ENCODE results near the gene ATG7.
"Not testable (repeated sequence)": the region's sequence is repeated elsewhere in the genome, so short reads cannot be mapped to it uniquely, and the experiment has no call there.

The ATG7 gene

DNA sequence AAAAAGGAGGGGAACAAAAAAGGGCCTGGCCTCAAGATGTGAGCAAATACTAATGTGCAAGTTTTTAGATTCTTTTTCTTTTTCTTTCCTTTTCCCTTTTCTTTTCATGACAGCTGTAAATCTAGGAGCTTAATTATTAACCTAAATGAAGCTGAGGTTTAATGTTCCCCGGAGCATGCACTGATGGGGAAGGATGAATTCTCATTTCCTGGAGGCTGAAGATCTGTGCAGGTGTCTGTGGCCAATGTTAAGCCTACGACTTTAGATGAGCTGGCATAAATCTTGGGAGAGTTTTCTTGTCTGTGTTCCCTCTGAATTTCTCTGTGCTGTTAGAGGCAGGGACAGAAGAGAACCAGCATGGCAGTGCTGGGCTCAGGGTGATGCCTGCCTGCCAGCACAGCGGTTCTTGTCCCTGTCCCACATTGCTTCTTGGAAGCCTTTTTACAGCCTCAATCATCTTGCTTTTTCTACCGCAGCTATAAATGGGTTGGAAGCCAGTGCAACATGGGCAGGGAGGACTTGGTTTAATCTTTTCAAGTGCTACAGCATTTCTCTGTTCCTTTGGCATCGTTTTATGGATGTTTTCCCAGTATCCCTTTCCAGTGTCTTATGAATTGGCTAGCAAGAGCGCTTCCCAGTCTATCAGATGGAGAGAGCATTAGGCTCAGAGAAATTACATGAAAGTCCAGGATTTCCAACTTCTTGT, 119.1 kb downstream of the ATG7 start:
- no peak for DNase-seq

DNA sequence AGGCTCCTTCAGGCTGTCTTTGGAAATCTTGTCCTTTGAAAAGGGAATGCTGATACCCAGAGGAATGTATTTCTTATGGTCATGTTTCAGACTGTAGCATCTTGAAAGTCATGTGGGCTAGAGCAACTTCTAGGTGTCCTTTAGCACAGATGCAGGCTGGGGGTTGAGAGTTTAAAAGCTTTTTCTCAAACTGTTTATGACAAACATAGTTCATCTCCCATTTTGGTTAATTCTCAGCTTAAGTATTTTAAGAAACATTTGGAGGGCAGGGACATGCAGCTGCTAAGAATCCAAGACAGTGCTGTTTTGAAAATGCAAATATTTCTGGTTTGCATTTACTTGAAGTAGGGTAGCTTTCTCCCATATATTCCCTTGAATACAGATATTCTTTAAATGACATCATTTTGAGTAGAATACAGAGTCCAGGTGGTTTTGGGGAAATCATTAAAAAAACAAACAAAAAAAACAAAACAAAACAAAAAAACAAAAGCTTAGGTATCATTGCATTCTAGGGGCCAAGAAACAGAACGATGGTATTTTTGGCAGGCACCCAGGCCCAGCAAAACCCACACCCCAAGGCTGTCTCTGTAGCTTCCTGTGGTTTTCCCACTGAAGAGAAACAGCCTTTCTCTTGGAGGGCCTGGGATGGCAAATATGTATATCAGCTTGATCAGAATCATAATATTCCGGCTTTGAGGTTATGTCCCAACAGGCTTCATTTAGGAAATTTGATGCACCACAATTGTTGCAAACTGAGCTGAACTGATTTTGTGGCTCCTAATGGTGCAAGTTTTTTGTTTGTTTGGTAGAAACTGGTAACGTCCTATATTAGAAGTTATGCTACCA, 120.0 kb downstream of the ATG7 start:
- no peak for DNase-seq

DNA sequence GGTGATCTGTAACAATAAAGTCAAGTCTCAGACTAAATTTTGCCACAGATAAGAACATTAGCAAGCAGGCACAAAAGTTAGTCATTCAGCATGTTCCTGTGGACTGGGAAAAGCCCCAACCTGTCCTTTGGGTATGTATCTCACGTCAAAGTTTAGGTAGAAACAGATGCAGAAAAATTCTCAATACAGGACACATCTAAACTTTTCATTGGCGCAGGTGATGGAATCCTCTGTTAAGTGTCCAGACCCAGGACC, 120.6 kb downstream of the ATG7 start:
- no peak for DNase-seq

DNA sequence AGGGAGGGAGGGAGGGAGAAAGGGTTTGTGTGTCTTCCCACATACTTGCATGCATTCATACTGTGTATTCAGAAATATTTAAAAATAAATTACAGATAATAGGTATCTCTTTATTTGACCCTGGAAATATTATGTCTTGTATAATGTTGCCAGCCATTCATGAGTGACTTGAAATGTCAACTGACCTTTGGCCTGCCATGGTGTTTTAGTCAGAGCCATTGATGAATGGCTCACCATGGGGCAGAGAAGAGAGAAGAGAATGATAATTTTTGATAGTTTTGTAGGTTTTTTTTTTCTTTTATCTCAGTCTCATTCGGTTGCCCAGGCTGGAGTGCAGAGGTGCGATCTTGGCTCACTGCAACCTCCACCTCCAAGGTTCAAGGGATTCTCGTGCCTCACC, 121.2 kb downstream of the ATG7 start:
- DNase-seq = no peak

DNA sequence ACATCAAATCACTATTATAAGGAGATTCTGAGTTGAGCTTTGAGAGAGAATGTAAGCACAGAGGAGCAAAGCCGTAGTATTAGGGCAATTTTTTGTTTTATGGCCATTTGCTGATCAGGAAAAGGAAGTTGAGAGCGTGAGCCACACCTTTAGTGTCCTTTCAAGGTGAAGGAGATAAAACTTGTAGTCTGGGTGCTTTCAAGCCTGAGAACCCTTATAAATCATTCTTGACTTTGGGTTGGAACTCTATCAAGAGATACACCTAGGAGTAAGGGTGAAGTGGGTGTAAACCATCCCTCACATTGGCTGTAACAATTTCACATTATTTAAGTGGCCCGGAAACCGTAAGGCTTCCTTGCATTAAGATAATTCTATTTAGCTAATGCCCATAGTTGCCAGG, 122.2 kb downstream of the ATG7 start:
- no peak for DNase-seq

DNA sequence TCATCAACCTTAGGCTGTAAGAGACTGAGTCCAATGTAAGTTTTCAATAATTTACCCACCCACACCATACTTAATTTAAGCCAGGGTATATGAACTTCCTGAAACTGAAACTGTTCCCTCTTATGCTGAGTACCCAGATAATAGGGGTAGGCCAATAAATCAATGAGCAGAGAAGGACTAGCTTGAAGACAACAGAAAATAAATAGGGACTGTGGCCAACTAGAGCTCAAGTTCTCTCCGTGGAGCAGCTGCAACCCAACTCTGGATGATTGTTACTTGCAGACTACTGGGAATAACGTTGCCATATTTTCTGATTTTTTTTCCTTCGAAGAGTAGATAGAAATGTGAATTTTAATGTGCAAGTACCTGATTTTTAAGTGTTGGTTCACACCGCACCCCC, 128.0 kb downstream of the ATG7 start:
- DNase-seq = no peak

DNA sequence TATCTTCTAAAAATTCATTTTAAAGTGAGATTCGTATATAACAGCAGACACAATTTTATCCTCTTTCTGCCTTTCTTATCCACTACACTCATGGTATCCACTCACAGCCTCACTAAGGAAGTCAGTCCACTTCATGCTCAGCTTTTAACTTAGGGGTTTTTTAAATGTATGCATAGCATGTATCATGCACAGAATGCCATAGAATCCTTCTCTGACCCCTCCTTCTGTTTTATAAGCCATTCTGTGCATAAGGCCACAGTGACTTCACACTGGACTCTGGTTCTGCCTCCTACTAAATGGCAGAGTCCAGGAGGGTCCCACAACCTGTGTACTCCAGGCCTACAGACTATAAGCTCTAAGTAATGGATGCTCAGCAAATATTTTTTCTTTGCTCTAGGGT, 129.2 kb downstream of the ATG7 start:
- DNase-seq = no peak

DNA sequence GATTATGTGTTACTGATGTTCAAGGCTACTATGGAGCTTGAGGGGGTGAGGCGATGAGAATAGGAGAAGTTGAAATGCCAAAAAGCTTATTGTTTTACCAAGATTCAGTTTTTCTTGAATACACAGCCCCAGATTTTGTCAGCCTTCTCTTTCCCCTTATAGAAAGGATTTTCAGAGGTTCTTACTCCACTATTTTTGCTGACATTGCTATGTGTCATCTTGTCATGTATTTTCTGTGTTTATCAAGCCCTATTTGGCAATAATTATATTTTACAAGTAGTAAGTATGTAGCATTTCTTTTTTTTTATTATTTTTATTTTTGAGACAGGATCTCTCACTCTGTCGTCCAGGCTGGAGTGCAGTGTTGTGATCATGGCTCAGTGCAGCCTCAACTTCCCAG, 133.1 kb downstream of the ATG7 start:
- no peak for DNase-seq

DNA sequence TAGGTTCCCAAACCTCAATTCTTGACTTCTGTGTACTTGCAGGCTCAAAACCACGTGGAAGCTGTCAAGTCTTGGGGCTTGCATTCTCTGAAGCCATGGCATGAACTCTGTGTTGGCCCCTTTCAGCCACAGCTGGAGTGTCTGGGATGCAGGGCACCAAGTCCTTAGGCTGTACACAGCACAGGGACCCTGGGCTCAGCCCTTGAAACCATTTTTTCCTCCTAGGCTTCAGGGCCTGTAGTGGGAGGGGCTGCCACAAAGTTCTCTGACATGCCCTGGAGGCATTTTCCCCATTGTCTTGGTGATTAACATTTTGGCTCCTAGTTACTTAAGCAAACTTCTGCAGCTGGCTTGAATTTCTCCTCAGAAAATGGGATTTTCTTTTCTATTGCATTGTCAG, 135.4 kb downstream of the ATG7 start:
- DNase-seq = no peak

DNA sequence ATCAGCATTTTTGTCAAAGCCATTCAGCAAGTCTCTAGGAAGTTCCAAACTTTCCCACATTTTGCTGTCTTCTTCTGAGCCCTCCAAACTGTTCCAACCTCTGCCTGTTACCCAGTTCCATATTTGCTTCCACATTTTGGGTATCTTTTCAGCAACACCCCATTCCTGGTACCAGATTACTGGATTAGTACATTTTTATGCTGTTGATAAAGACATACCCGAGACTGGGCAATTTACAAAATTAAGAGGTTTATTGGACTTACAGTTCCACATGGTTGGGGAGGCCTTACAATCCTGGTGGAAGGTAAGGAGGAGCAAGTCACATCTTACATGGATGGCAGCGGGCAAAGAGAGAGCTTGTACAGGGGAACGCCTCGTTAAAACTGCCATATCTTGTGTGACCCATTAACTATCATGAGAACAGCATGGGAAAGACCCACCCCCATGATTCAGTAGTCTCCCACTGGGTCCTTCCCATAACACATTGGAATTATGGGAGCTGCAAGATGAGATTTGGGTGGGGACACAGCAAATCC, 136.2 kb downstream of the ATG7 start:
- not testable (repeated sequence) for DNase-seq

DNA sequence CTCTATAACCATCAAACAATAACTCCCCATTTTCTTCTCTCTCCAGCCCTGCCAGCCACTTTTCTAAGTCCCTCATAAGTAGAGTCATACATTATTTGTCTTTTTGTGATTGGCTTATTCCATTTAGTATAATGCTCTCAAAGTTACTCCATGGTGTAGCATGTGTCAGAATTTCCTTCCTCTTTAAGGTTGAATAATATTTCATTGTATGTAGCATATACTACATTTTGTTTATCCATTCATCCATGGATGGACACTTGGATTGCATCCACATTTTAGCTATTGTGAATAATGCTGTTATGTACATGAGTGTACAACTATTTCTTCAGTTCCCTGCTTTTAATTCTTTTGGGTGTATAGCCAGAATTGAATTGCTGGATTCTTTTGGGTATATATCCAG, 138.4 kb downstream of the ATG7 start:
- no peak for DNase-seq

DNA sequence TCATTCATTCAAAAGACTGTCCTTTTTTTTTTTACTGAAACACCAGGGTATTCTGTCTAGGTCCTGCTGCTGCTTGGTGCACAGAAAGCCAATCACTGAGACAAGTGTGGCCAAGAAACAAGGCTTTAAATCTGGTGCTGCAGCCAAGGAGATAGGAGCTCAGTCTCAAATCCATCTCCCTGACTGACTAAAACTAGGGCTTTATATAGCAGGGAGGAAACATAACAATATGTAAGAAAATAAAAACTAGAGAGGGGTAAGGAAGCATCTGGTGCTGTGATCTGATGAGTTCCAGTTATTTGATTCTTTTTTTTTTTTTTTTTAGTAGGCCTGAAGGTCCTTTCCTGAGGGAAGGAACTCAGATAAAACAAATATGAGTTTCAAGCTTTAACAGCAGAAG, 139.8 kb downstream of the ATG7 start:
- no peak for DNase-seq

DNA sequence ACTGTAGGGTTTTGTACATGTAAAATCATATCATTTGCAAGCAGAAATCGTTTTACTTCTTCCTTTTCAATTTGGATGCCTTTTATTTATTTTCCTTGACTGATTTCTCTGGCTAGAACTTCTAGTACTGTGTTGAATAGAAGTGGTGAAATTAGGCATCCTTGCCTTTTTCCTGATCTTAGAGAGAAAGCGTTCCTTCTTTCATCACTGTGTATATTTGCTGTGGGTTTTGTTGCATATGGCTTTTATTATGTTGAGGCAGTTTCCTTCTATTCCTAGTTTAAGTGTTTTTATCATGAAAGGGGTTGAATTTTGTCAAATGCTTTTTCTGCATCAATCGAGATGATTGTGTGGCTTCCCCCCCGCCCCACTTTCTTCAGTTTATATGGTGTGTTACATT, 140.9 kb downstream of the ATG7 start:
- no peak for DNase-seq

DNA sequence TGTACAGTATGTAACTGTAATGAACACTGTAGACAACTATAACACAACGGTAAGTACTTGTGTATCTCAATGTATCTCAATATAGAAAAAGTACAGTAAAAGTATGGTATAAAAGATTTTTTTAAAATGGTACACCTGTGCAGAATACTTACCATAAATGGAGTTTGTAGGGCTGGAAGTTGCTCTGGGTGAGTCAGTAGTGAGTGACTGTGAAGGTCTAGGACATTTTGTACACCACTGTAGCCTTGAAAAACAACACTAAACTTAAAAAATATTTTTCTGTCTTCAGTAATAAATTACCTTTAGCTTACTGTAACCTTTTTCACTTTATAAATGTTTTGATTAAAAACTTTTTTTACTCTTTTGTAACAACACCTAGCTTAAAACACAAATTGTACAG, 142.9 kb downstream of the ATG7 start:
- no peak for DNase-seq

DNA sequence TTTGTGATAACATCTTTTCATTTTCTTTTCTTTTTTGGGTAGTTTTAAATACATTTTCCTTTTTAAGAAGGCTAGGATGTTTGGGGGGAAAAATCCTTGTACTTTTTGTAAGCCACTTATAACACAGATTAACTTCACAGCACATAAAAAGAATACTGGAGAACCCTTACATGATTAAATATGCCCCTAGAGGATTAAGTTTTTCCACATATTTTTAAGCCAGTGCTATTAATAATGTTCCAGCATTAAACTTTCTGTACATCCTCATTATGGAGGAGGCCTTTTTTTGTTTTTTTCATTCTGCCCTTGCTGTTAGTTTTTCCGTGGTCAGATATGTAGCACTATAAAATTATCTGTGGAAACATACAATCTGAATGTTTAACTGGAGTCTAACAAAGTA, 147.9 kb downstream of the ATG7 start:
- no peak for DNase-seq

DNA sequence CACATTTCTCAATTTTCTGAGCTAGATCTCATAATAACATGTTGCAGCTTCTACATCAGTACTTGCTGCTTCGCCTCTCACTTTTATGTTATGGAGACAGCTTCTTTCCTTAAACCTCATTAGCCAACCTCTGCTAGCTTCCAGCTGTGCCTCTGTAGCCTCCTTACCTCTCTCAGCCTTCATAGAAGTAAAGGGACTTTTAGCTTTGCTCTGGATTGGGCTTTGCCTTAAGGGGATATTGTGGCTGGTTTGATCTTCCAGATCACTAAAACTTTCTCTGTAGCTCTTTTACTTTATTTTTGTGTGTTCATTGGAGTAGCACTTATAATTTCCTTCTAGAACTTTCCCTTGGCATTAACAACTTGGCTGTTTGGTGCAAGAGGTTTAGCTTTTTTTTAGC, 150.1 kb downstream of the ATG7 start:
- DNase-seq = no peak

DNA sequence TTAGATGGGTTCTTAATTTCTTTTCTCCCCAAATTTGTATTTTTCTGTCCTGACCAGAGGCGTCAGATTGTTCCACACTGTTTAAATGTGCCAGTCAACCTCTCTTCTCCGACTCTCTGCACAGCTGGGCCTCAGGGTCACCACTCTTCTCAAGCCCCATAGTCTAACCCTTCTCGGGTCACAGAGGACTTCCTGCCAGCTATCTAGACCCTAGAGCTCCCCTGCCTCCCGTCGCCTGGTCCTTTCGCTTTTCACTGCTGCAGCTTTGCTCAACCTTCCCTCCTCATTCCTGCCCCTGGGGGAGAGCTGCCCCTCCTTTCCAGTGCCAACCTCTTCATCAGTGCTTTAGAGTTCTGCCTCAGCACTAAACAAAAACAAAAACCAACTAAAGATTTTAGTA, 151.7 kb downstream of the ATG7 start:
- no peak for DNase-seq

DNA sequence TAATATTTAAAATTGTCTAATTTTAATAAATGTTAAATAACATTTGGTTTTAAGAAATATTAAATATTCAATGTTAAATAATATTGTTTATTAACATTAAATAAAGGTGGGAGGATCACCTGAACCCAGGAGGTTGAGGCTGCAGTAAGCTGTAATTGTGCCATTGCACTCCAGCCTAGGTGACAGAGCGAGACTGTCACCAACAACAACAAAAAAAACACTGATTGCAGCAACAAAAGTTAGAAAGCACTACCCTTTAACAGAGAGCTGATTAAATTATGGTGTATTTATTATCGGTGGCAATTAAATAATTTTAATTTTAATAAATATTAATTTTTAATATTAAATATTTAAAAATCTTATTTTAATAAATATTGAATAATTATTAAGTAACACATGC, 152.1 kb downstream of the ATG7 start:
- no peak for DNase-seq

DNA sequence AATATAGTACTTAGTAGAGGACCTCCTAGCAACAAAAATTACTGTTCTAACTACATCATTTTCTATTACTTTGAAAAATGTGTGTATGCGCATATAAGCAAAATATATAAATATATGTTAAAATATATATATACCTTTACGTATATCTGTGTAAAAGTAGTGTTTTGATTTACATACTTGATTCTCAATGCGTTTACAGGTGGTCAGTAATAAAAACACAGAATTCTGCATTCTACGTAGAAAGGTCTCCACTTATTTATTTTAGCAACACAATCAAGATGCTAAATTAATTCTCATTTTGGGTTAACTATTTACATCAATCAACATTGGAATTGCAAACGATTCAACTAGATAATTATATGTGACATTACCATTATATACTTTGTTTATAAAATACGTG, 158.0 kb downstream of the ATG7 start:
- DNase-seq = no peak

DNA sequence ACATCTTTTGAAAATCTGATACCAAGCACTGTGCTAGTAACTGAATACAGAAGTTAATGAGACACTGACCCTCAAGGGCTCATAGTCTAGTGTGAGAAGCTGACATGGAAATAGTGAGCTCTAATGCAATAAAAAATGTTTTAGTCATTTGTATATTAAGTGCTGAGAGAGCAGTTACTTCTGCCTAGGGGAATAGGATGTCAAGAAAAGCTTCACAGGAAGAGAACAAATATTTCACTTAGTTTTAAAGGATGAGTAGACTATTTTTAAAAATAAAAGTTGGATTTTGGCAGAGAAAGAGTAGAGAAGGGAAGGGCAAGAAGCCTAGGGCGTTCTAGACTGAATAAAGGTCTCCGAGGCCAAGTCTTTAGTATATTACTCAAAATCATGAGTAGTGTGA, 158.4 kb downstream of the ATG7 start:
- DNase-seq = no peak

DNA sequence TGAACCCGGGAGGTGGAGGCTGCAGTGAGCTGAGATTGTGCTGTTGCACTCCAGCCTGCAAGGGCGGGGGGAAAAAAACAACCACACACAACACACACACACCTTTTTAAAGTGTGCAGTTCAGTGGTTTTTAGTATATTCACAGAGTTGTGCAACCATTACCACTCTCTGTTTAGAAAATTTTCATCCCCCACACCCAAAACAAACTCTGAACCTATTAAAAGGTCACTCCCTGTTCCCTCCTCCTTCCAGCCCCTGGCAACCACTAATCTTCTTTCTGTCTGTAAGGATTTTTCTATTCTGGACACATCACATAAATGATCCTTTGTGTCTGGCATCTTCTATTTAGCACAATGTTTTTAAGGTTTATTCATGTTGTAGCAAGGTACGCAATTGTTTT, 159.1 kb downstream of the ATG7 start:
- no peak for DNase-seq

DNA sequence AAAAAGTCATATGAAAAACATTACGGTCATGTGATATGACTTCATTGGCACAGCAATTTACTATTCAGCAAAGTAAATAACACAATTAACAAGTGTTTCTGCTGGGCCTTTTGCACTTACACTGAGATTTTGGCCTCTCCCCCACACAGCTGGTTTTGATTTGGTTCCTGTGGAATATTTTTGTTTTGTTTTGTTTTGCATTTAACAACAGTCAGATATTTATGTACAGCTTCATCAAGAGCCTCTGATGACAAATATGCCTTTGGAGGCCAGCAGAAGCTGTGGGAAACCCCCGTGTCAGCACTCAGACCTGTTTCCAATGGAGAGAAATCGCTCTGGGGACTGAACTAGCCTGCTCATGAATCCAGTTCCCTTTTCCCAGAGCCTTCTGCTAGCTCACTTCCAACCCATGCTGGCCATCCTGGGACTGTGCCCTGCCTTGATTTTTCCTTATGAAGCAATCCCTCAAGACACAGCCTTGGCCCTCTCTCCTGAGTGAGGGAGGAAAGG, 161.9 kb downstream of the ATG7 start:
- DNase-seq = no peak

DNA sequence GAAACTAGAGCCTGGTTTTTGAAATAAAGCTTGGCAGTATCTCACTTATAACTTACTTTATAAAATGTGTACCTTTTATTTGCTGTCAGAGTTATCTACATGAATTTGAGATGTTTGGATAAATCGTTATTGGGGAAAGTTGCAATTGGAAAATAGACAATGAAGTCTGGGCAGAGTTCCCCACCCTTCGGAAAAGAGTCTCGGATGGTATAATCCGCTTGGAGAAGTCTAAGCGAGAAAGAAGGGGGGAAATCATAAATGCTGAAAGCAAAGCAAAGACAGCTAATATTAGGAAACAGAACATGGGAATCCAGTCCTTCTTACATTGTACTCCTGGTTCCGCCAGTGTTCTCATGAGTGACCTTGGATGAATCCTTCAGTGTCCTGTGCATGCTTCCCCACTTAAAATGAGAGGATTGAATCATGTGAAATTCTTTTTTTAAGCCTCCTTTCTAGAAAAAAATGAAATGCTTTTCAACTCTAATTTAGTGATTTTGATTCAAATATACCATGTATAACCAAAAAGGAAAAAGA, 162.4 kb downstream of the ATG7 start:
- DNase-seq = no peak

DNA sequence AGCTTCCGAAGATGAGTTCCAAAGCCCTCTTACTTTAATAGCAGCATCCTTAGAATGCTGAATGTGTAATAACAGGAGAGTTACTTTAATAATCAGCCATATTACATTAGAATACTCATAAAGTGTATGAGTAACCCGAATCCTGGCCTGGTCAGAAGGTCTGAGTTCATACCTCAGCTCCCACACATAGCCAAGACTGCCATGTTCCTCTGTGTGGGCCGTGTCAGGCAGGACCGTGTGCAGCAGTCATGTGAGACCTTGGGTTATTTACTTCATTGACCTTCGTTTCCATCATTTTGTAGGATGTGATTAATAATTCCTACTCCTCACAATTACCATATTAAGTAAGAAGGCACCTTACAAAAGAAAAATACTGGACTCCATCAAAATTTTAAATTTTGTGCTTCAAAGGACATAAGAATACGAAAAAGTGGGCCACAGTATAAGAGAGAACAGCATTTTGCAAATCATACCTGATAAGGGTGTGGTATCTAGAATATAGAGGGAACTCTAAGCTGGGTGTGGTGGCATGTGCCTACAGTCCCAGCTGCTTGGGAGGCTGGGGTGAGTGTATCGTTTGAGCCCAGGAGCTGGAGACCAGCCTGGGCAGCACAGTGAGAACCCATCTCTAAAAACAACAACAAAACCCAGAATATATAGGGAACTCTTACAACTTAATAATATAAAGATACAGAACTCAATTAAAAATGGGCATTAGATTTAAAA, 163.4 kb downstream of the ATG7 start:
- no peak for DNase-seq

Data from activated CD4-positive, alpha-beta T cell treated with anti-CD3 and anti-CD28 coated beads, Interleukin-2, amount 50 U/mL, for 1 hour (primary cell).